SK-N-SH treated with all-trans-retinoic acid at 6 μM for 48 hours (cell line): ENCODE data around the gene IFT122.

Experiments
- ATAC-seq: fragments of 200-7000 bp; cut with Tn5 transposase; 3 replicates; pipeline ENCODE4 v1.9.1; 2020; ENCODE audit warnings: mild to moderate bottlenecking, moderate library complexity
- ARNTL ChIP-seq: fragments of 450-650 bp; formaldehyde crosslinking; IDR thresholded peaks from 2 replicates; pipeline ENCODE4 v1.5.0; 2020; ENCODE audit warnings: low read depth, mild to moderate bottlenecking, moderate library complexity, borderline replicate concordance
- BACH2 ChIP-seq: fragments of 250-450 bp; sonication (Bioruptor Pico); IDR thresholded peaks from 2 replicates; pipeline ENCODE4 v1.9.0; 2021; ENCODE audit warnings: mild to moderate bottlenecking, borderline replicate concordance
- CREB5 ChIP-seq: fragments of 250-450 bp; sonication (Bioruptor Pico); IDR thresholded peaks from 2 replicates; pipeline ENCODE4 v1.5.1; 2020; ENCODE audit warnings: low read depth, mild to moderate bottlenecking, moderate library complexity
- CSDC2 ChIP-seq: fragments of 250-450 bp; sonication (Bioruptor Pico); IDR thresholded peaks from 2 replicates; pipeline ENCODE4 v1.5.0; 2020; ENCODE audit warnings: mild to moderate bottlenecking, moderate library complexity
- CSRNP3 ChIP-seq: fragments of 250-450 bp; sonication (Bioruptor Pico); IDR thresholded peaks from 2 replicates; pipeline ENCODE4 v1.5.1; 2021; ENCODE audit warnings: mild to moderate bottlenecking, moderate library complexity
- ESRRG ChIP-seq: fragments of 250-450 bp; sonication (Bioruptor Pico); IDR thresholded peaks from 2 replicates; pipeline ENCODE4 v1.6.1; 2021; ENCODE audit warnings: mild to moderate bottlenecking
- GLIS3 ChIP-seq: fragments of 250-450 bp; sonication (Bioruptor Pico); IDR thresholded peaks from 2 replicates; pipeline ENCODE4 v1.5.0; 2020; ENCODE audit warnings: mild to moderate bottlenecking, moderate library complexity
- ISL1 ChIP-seq: fragments of 250-450 bp; sonication (Bioruptor Pico); IDR thresholded peaks from 2 replicates; pipeline ENCODE4 v2.1.2; 2022; ENCODE audit warnings: mild to moderate bottlenecking, moderate library complexity
- OSR1 ChIP-seq: fragments of 250-450 bp; sonication (Bioruptor Pico); IDR thresholded peaks from 2 replicates; pipeline ENCODE4 v1.8.0; 2022; ENCODE audit warnings: moderate library complexity, mild to moderate bottlenecking, inconsistent platforms
- PATZ1 ChIP-seq: fragments of 250-450 bp; sonication (Bioruptor Pico); IDR thresholded peaks from 2 replicates; pipeline ENCODE4 v1.8.0; 2020; ENCODE audit warnings: mild to moderate bottlenecking, moderate library complexity, borderline replicate concordance
- POU6F1 ChIP-seq: fragments of 250-450 bp; sonication (Bioruptor Pico); IDR thresholded peaks from 2 replicates; pipeline ENCODE4 v1.8.0; 2021; ENCODE audit warnings: low read depth, mild to moderate bottlenecking, moderate library complexity, borderline replicate concordance
- PPARA ChIP-seq: fragments of 250-450 bp; sonication (Bioruptor Pico); IDR thresholded peaks from 2 replicates; pipeline ENCODE4 v1.5.0; 2020; ENCODE audit warnings: mild to moderate bottlenecking, borderline replicate concordance
- TCF4 ChIP-seq: fragments of 250-450 bp; sonication (Bioruptor Pico); IDR thresholded peaks from 2 replicates; pipeline ENCODE4 v1.8.0; 2021; ENCODE audit warnings: mild to moderate bottlenecking, moderate library complexity, borderline replicate concordance
- TOX ChIP-seq: fragments of 250-450 bp; sonication (Bioruptor Pico); IDR thresholded peaks from 2 replicates; pipeline ENCODE4 v1.8.0; 2021; ENCODE audit warnings: mild to moderate bottlenecking, moderate library complexity, borderline replicate concordance
- TSHZ2 ChIP-seq: fragments of 250-450 bp; sonication (Bioruptor Pico); IDR thresholded peaks from 2 replicates; pipeline ENCODE4 v1.5.0; 2020; ENCODE audit warnings: mild to moderate bottlenecking, moderate library complexity
- ZC3H10 ChIP-seq: fragments of 250-450 bp; sonication (Bioruptor Pico); IDR thresholded peaks from 2 replicates; pipeline ENCODE4 v1.5.1; 2021; ENCODE audit warnings: mild to moderate bottlenecking, moderate library complexity
- ZFP3 ChIP-seq: fragments of 250-450 bp; sonication (Bioruptor Pico); IDR thresholded peaks from 2 replicates; pipeline ENCODE4 v1.5.0; 2020; ENCODE audit warnings: mild to moderate bottlenecking, moderate library complexity
- ZFP30 ChIP-seq: fragments of 450-650 bp; formaldehyde crosslinking; IDR thresholded peaks from 2 replicates; pipeline ENCODE4 v1.5.0; 2022; ENCODE audit warnings: mild to moderate bottlenecking, moderate library complexity
- ZNF565 ChIP-seq: fragments of 450-650 bp; formaldehyde crosslinking; conservative IDR thresholded peaks from 2 replicates; pipeline ENCODE4 v1.5.0; 2020; ENCODE audit warnings: low read depth, mild to moderate bottlenecking, moderate library complexity
- ZNF70 ChIP-seq: fragments of 450-650 bp; formaldehyde crosslinking; IDR thresholded peaks from 2 replicates; pipeline ENCODE4 v1.5.0; 2020; ENCODE audit warnings: mild to moderate bottlenecking, moderate library complexity
- ZNF8 ChIP-seq: fragments of 450-650 bp; formaldehyde crosslinking; IDR thresholded peaks from 2 replicates; pipeline ENCODE4 v1.5.0; 2020; ENCODE audit warnings: mild to moderate bottlenecking, moderate library complexity

The IFT122 gene

GRCh38 chr3:129530821-129531220 is 90.8 kb downstream of the IFT122 start:
- TF ChIP-seq CREB5 (CRISPR knock-in tag) (no peak), ARNTL (CRISPR knock-in tag) (no peak), CSRNP3 (no peak), TCF4 (CRISPR knock-in tag) (no peak), ISL1 (CRISPR knock-in tag) (no peak), GLIS3 (CRISPR knock-in tag) (no peak), PPARA (no peak), ZFP3 (CRISPR knock-in tag) (no peak)
- ATAC-seq, result no peak

GRCh38 chr3:129531699-129532098 is 91.7 kb downstream of the IFT122 start:
- no peak for ATAC-seq
- TF ChIP-seq TOX (CRISPR knock-in tag) (no peak), ARNTL (CRISPR knock-in tag) (no peak), PATZ1 (CRISPR knock-in tag) (no peak)

GRCh38 chr3:129532261-129532660 is 92.2 kb downstream of the IFT122 start:
- TF ChIP-seq ZFP30 (CRISPR knock-in tag) (no peak), ZNF8 (CRISPR knock-in tag) (no peak), CREB5 (CRISPR knock-in tag) (no peak)
- ATAC-seq, result no peak

GRCh38 chr3:129533406-129533805 is 93.4 kb downstream of the IFT122 start:
- ATAC-seq, result no peak
- no peak for TF ChIP-seq OSR1 (CRISPR knock-in tag)
- no peak for TF ChIP-seq ESRRG (CRISPR knock-in tag)
- TF ChIP-seq PATZ1 (CRISPR knock-in tag), result no peak
- TF ChIP-seq BACH2 (CRISPR knock-in tag), result no peak
- TF ChIP-seq ZC3H10 (CRISPR knock-in tag), result no peak
- no peak for TF ChIP-seq ARNTL (CRISPR knock-in tag)
- no peak for TF ChIP-seq TSHZ2 (CRISPR knock-in tag)
- TF ChIP-seq ZNF70, result no peak
- TF ChIP-seq POU6F1 (CRISPR knock-in tag), result no peak
- TF ChIP-seq CSDC2 (CRISPR knock-in tag), result no peak
- no peak for TF ChIP-seq ZNF8 (CRISPR knock-in tag)
- no peak for TF ChIP-seq PPARA
- TF ChIP-seq CSRNP3, result no peak
- TF ChIP-seq ZNF565 (CRISPR knock-in tag), result no peak
- no peak for TF ChIP-seq ISL1 (CRISPR knock-in tag)
- no peak for TF ChIP-seq TCF4 (CRISPR knock-in tag)
- TF ChIP-seq ZFP30 (CRISPR knock-in tag), result no peak
